Measurements from ENCODE around the gene PCDHAC1.

PCDHAC1 gene

GRCh38 chr5:140973550-140973949 is 47.5 kb downstream of the PCDHAC1 start:
- H3K4me3 ChIP-seq (ENCODE audit: low read depth, low read length), result no peak overlapping the region
- TF ChIP-seq CTCF (IDR thresholded peaks at IDR 0.05; ENCODE audit: low read depth, low read length), result no peak

DNA sequence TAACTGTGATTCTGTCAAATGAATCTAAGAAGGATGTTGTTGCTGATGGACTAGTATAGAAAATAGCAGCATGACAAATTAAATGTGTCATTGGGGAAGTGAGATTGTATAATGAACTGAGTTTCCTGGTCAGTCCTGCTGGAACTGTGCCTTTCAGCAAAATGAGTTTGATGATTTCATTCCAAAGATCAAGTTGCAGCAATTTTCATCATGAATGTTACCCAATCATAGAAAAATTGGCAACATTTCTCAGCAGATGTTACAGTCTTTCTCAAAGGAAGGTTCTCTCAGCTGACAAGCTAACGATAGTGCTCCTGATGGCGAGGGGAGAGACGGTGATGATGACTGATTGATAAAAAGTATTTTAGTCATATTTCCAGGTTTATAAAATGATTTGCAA is 50.9 kb downstream of the PCDHAC1 start:
- no peak overlapping the region for H3K4me3 ChIP-seq (ENCODE audit: low read depth, low read length)
- no peak for TF ChIP-seq CTCF (IDR thresholded peaks at IDR 0.05; ENCODE audit: low read depth, low read length)

DNA sequence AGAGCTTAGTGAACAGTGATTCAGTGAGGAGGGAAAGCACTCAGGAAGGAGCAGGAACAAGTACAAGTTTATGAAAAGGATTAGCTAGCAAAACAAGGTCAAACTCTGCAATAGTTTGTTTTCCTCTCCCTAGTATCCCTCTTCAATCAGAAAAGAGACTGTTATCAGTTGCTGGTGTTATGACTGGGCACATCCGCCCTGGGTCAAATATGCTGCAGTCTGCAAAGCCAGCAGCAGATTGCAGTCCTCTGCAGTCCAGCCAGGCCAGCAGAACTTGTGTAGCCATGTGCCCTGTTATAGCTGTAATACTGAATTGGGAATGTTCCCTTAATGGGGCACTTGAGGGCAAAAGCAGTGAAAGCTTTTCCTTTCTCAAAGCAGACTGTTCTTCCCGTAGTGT is 52.2 kb downstream of the PCDHAC1 start:
- no peak overlapping the region for H3K4me3 ChIP-seq (ENCODE audit: low read depth, low read length)
- no peak for TF ChIP-seq CTCF (IDR thresholded peaks at IDR 0.05; ENCODE audit: low read depth, low read length)

DNA sequence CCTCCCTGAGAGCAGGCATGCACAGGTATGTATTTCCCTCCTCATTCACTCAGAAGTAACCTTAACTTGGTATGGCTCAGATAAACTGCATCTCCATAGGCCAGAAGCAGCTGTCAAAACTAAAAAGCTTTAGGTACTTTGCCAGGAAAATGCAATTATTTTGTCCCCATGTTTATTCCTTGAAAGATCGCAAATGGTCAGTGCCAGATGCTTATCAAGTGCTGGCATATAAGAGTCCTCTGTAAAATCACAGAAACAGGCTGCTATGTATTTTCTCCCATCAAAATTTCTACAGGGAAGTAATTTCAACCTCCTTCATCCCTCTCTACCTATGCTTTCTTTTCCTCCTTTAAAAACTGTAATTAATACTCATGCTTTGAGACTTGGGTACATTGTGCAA is 52.9 kb downstream of the PCDHAC1 start:
- TF ChIP-seq CTCF (IDR thresholded peaks at IDR 0.05; ENCODE audit: low read depth, low read length), result no peak
- no peak overlapping the region for H3K4me3 ChIP-seq (ENCODE audit: low read depth, low read length)

All from WI38 (cell line).